ENCODE data around the gene TSACC.
A peak's percentile ranks its signal among the peaks of the same experiment; 100 is the strongest.
"Not testable (repeated sequence)": the region's sequence is repeated elsewhere in the genome, so short reads cannot be mapped to it uniquely, and the experiment has no call there.

TSACC gene

DNA sequence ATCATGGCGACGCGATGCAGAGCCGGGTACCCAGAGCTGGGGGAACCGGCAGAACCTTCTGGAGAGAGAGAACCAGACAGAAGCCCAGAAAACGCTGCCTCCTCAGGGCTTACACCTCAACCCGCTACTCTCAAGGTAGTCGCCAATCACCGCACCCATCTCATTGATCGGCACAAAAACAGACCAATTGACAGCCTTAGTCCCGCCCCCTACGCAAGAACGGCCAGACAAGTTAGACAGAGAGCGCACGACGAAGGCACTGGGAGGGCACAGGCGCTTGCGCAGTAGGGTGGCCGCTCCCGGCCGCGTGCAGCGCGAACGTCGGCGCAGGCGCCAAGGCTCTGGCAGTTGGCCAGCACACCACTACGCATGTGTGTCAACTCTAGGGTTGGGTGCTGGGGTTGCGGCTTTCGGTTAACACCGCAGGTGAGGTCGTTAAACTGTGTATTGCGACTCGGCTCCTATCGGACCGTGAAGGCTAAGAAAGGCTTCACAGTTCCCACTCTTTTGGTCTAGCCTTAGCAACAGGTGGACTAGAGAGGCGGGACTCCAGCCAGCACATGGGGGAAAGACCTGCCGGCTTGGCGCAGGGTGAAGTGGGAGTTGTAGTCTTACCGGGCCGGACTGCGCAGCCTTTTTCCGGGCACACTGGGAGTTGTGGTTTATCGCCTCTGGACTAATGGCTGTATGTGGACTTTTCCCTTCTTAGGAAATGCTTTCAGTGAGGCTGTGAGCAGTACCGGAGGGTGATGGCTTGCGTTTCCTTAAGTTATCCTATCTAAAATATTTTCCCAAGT lies at the start of gene TSACC, which contains the start of gene CCT3:
Gene TSACC (plus strand): TSS at position 347 of the 797 bp plus-strand sequence. CDS start 1,232 bp downstream, outside the sequence.
Gene CCT3 (minus strand): TSS at position 113 of the 797 bp plus-strand sequence. CDS start 108 bp downstream, at position 5.
- peak; percentile 99 for DNase-seq

- DNase-seq, result no peak
Observed at GRCh38 chr1:156289857-156290256, 48.5 kb upstream of the TSACC start.

- DNase-seq, result peak; percentile 90
Observed at GRCh38 chr1:156291226-156292061, 46.9 kb upstream of the TSACC start.

DNA sequence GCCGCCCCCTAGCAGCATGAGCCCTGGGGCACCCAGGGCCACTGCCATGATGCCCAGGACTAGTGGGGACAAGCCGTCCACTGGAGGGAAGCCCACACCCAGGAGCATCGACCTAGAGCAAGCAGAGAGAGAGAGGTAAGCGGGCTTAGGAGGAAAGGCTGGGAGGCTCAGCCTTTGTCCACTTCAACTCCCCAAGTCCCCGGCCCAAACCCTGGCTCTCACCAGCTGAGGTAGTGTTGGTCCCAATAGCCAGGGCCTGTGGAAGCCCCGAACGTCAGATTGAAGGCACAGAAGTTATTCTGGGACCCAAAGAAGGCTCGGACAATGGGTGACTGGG lies 45.3 kb upstream of the TSACC start:
- no peak for DNase-seq

DNA sequence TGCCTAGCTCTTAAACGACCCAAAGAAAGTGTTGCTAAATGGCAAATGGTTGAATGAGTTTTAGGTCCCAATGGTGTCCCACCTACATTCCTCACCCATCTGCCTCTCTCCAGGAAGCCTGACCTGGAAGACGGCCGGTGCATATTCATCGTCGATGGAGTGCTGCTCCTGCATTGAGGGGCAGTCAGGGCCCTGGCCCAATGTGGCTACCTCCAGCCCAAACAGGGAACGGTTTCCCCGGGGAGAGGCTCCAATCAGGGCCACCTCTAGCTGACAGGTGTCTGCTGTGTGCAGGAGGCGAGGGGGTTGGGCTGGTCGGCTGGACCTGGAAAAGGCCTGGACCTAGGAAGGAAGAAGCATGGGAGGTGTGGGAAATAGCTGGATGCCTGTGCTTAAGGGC lies 44.4 kb upstream of the TSACC start:
- DNase-seq, result no peak

DNA sequence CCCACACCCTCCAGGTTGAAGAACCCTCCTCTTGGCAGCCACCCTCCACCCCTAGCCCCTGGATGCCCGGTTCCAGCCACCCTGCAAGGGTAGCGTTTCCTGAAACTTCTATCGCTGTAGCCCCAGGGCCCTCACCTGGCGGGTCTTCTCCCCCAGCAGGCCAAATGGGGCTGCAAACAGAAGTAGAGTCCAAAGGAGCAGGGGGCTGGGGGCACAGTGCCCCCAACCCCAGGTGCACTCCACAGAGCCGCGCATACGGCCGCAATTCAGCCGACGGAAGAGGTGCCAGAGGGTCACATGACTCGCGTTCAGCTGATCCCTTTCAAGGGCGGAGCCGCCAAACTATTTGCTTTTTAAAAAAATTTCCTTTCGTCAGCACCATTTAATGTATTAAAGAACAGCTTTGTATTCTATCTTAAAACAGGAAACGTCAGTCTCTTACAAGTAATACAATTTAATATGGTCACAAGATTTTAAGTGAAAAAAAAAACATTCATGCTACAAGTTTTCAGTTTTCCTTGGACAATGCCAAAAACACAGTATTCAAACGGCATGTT lies 42.9 kb upstream of the TSACC start, which contains the start of gene GLMP:
Gene GLMP (minus strand): TSS at position 289 of the 557 bp plus-strand sequence. CDS start 34 bp downstream, at position 255.
- peak; percentile 71 for DNase-seq

DNA sequence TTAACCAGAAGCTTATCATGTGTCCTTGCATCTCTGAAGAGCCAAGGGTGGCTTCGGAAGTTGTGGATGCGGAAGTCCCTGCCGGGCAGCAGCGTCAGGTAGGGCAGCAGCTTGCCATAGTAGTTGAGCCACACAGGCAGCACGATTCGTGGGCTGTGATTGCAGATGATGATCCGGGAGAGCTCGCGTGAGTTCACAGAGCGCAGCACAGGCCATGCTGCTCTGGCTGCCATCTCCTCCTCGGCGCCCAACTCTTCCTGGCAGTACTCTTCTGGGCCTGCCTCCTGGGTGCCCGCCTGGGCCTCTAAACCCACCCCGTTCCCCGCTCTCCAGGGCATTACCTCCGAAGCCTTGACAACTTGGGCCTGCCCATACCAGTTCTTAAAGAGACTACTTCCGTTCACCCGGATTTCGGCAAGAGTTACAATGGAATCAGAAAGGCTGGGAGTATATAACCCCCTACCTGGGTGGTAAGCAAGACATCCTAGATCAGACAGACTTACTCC lies 39.4 kb upstream of the TSACC start, which contains the start of gene VHLL:
Gene VHLL (minus strand): TSS at position 456 of the 506 bp plus-strand sequence. CDS start 118 bp downstream, at position 338.
- no peak for DNase-seq

- DNase-seq, result no peak
Observed at GRCh38 chr1:156303241-156303640, 35.1 kb upstream of the TSACC start.

DNA sequence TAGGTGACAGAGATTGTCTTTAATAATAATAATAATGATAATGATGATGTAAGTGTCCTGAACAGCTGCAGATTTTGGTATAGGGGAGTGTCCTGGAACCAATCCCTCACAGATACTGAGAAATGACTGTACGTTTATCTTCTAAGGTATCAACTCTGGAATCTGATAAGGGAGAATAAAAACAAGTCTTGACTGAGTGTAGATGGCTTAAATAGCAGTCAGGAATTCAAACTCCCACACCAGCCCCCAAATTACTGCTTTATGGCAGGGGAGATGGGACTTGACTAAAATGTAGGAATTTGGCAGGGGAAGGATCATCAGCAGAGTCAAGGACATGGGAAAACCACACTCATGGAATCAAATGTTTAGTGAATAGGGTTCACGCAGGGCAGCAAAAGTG lies 33.1 kb upstream of the TSACC start:
- no peak for DNase-seq

DNA sequence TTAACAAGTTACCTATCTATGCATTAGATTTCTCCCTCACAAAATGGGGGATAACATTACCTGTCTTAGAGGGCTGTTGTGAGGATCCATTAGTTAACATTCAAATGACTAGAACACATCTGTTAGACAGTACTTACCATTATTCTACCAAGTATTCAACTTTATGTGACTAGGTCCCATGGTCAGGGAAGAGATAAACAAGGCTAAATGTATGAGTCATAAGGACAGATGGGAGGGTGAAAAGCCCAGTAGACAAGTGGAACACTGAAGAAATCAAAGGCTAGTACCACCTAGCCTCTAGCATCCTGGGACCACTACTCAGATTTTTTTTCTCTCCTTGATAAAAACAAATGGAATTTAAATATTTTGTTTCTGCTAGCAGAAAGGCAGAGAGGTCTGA lies 30.2 kb upstream of the TSACC start:
- DNase-seq, result no peak

DNA sequence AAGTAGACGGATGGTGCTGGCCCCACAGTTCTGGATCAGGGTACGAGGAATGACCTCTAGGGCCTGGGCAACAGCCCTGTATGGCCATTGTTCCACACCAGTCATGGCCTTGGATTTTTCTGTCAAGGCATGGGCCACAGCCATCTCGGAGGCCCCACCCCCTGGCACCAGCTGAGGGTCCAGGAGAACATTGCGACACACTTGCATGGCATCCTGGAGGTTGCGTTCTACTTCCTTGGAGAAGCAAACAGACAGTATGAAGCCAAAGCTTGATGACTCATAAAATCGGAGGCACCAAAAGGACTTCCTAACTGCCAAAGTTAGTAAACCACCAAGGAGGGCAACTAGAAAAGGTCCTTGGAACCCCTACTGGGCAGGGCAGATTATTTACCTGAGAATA lies 27.4 kb upstream of the TSACC start:
- no peak for DNase-seq

DNA sequence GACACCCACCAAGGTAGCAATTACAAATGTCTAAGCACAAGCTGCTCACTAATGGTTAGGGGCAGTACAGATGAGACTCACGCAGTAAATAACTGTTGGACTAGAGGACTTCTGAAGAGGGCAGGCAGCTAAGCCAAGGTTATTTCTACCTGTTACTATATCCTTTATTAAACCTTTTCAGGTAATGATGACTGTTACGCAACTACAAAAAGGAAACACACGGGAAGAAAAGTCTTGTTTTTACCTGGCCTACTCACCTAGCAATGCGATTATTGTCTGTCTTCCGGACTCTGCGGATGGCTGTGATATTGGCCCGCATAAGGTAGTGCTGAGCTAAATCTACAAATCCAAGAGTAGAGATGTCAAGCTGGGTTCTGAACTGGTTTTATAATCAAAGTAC lies 21.4 kb upstream of the TSACC start:
- DNase-seq, result no peak

- no peak for DNase-seq
Observed at GRCh38 chr1:156319664-156320063, 18.7 kb upstream of the TSACC start.

DNA sequence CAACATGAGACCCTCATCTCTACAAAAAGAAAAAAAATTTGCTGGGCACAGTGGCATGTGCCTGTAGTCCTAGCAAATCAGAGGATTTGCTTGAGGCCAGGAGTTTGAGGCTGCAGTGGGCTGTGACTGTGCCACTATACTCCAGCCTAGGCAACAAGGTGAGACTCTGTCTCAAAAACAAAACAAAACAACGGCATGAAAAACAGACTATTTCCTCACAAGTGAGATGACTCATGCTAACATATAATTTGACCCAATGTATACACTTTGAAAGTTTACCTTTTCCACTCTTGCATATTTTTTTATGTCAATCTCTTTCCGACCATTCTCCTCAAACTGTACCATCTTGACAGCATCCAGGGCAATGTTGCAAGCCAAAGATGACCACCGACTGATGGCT lies 17.8 kb upstream of the TSACC start:
- no peak for DNase-seq

GRCh38 chr1:156323179-156323578 lies 15.1 kb upstream of the TSACC start:
- DNase-seq, result not testable (repeated sequence)

GRCh38 chr1:156336242-156336641 lies 2.1 kb upstream of the TSACC start:
- DNase-seq, result no peak

GRCh38 chr1:156337052-156337887 lies 1.1 kb upstream of the TSACC start:
- DNase-seq, result no peak

- no peak for DNase-seq
Observed at GRCh38 chr1:156337888-156338179, 492 bp upstream of the TSACC start.

- DNase-seq, result no peak
Observed at GRCh38 chr1:156342166-156342955, 4.0 kb downstream of the TSACC start.

- DNase-seq, result no peak
Observed at GRCh38 chr1:156344409-156344808, 6.1 kb downstream of the TSACC start.

DNA sequence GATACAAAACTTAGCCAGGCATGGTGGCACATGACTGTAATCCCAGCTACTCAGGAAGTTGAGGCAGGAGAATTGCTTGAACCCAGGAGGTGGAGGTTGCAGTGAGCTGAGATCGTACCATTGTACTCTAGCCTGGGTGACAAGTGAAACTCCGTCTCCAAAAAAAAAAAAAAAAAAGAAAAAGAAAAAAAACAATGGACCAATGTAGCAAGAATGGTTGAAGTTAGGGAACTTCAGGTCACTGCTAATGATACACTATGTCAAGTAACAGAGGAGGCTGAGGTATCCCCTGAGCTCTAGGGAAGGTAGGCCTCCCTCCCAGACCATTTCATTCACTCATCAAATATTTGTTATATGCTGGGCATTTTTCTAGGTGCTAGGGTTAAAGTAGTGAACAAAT lies 7.7 kb downstream of the TSACC start:
- not testable (repeated sequence) for DNase-seq

DNA sequence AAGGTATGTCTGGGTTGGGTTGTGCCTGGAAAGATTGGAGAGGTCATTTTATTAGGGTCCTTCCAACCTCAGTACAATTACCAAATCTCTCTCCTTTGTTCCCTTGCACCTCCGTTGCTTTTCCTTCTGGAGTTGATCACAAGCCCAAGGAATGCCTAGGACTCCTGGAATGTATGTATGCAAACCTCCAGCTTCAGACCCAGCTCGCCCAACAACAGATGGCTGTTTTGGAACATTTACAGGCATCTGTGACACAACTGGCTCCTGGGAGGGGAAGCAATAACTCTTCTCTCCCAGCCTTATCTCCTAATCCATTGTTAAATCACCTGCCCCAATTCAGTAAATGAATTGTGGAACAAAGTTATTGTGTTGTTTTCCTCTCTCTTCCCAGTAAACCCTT lies 8.3 kb downstream of the TSACC start:
- no peak for DNase-seq
